HG03175 (cell line): ENCODE data around the gene GUCY2C.
"Not testable (repeated sequence)": the region's sequence is repeated elsewhere in the genome, so short reads cannot be mapped to it uniquely, and the experiment has no call there.

Experiments used
- ATAC-seq: cut with Tn5 transposase; IDR thresholded peaks from one replicate; pipeline ENCODE4 v1.9.1; 2021; ENCODE audit warnings: mild to moderate bottlenecking, moderate library complexity; ENCODE audit not compliant: unreplicated experiment

The GUCY2C gene

GRCh38 chr12:14682231-14682630, 14.2 kb downstream of the GUCY2C start:
- ATAC-seq = not testable (repeated sequence)

GRCh38 chr12:14681625-14682024, 14.8 kb downstream of the GUCY2C start:
- ATAC-seq = no peak

GRCh38 chr12:14681190-14681589, 15.2 kb downstream of the GUCY2C start:
- no peak for ATAC-seq

- no peak for ATAC-seq
Observed at GRCh38 chr12:14678547-14679150, 17.8 kb downstream of the GUCY2C start.

- no peak for ATAC-seq
Observed at GRCh38 chr12:14668591-14668990, 27.8 kb downstream of the GUCY2C start.

GRCh38 chr12:14665354-14666348, 30.7 kb downstream of the GUCY2C start:
- ATAC-seq = no peak

- peak; percentile 67 for ATAC-seq
Observed at GRCh38 chr12:14664434-14665023, 31.9 kb downstream of the GUCY2C start.

GRCh38 chr12:14663002-14663401, 33.4 kb downstream of the GUCY2C start:
- no peak for ATAC-seq

- ATAC-seq = no peak
Observed at GRCh38 chr12:14656846-14657245, 39.6 kb downstream of the GUCY2C start.

GRCh38 chr12:14655284-14655683, 41.1 kb downstream of the GUCY2C start:
- no peak for ATAC-seq

GRCh38 chr12:14654842-14655241, 41.6 kb downstream of the GUCY2C start:
- no peak for ATAC-seq

- ATAC-seq = no peak
Observed at GRCh38 chr12:14654416-14654815, 42.0 kb downstream of the GUCY2C start.

- ATAC-seq = no peak
Observed at GRCh38 chr12:14652483-14652882, 43.9 kb downstream of the GUCY2C start.

- no peak for ATAC-seq
Observed at GRCh38 chr12:14651371-14651770, 45.0 kb downstream of the GUCY2C start.

GRCh38 chr12:14650789-14651188, 45.6 kb downstream of the GUCY2C start:
- ATAC-seq = no peak

- no peak for ATAC-seq
Observed at GRCh38 chr12:14647028-14647750, 49.2 kb downstream of the GUCY2C start.

GRCh38 chr12:14643251-14643650, 53.1 kb downstream of the GUCY2C start:
- ATAC-seq = no peak

GRCh38 chr12:14638066-14638465, 58.3 kb downstream of the GUCY2C start:
- ATAC-seq = no peak

- ATAC-seq = no peak
Observed at GRCh38 chr12:14635776-14636175, 60.6 kb downstream of the GUCY2C start.

GRCh38 chr12:14630793-14631192, 65.6 kb downstream of the GUCY2C start:
- no peak for ATAC-seq
